KBM-7 (cell line): ENCODE results near the gene SPATA1.
"Not testable (repeated sequence)": the region's sequence is repeated elsewhere in the genome, so short reads cannot be mapped to it uniquely, and the experiment has no call there.

Source experiments
- DNase-seq: peaks from one replicate; pipeline ENCODE4 v3.0.0-alpha.2; 2015
- in situ Hi-C: fragments of 300-500 bp; cut with MboI; formaldehyde crosslinking; loops from 2 replicates; pipeline ENCODE4 v1.14.3; 2020; ENCODE audit warnings: low sequenced_read_pairs, low pct_unique_long_range_greater_than_20kb, mixed read lengths

The SPATA1 gene

GRCh38 chr1:84506729-84507453 is 705 bp downstream of the SPATA1 start:
- in situ Hi-C loops = no loop called here
- DNase-seq = no peak

DNA sequence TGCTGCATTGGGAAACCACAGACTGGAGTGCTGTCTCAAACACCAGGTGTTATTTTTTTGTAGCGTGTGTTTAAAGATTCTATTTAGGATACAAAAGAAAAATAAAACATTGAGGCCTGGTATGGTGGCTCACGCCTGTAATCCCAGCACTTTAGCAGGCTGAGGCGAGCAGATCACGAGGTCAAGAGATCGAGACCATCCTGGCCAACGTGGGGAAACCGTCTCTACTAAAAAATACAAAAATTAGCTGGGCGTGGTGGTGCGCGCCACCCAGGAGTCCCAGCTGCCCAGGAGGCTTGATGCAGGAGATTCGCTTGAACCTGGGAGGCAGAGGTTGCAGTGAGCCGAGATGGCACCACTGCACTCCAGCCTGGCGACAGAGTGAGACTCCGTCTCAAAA is 1.7 kb downstream of the SPATA1 start:
- in situ Hi-C loops, DNase-seq: not testable (repeated sequence)

GRCh38 chr1:84508510-84508909 is 2.3 kb downstream of the SPATA1 start:
- in situ Hi-C loops = no loop called here
- DNase-seq = no peak

DNA sequence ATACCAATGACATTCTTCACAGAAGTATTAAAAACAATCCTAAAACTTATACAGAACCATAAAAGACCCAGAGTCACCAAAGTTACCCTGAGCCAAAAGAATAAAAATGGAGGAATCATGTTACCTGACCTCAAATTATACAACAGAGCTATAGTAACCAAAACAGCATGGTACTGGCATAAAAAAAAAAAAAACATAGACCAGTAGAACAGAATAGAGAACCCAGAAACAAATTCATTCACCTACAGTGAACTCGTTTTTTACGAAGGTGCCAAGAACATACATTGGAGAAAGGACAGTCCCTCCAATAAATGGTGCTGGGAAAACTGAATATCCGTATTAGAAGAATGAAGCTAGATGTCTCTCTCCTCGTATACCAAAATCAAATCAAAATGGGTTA is 2.8 kb downstream of the SPATA1 start:
- in situ Hi-C loops = no loop called here
- DNase-seq = no peak

- in situ Hi-C loops = no loop called here
- no peak for DNase-seq
Measured at GRCh38 chr1:84510165-84510564, 4.0 kb downstream of the SPATA1 start.

GRCh38 chr1:84510668-84511067 is 4.5 kb downstream of the SPATA1 start:
- in situ Hi-C loops = no loop called here
- DNase-seq = no peak

GRCh38 chr1:84524590-84524989 is 18.4 kb downstream of the SPATA1 start:
- in situ Hi-C loops = no loop called here
- DNase-seq = no peak

GRCh38 chr1:84525779-84526178 is 19.6 kb downstream of the SPATA1 start:
- DNase-seq = no peak
- in situ Hi-C loops = no loop called here

DNA sequence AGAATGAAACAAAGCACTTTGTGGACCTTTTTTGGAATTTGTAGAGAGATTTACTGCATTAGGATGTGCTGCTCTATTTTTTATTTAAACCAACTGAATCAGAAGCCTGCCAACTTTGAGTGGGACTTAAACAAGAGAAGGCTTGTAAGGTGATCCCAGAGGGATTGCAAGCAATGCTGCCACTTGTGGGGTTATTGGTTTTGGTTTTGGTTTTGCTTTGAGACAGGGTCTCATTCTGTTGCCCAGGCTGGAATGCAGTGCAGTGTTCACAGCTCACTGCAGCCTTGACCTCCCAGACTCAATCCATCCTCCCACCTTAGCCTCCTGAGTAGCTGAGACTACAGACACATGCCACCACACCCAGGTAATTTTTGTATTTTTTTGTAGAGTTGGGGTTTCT is 32.4 kb downstream of the SPATA1 start:
- in situ Hi-C loops = no loop called here
- DNase-seq = no peak

DNA sequence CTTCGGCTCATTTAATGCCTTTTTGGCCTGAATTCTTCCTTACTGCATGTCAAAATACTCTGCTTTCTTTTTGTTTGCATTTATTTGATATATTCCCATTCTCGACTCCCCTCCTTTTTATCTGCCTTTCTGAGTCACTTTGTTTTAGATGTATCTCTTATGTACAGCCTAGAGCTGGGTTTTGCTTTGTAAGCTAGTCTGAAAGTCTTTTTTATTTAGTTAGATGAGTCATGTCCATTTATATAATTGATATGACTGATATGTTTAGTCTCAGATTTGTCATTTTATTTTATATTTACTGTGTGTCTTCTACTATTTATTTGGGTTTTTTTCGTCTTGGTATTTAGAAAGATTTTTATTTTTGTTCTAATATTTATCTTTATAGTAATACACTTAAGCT is 33.8 kb downstream of the SPATA1 start:
- in situ Hi-C loops = no loop called here
- no peak for DNase-seq

DNA sequence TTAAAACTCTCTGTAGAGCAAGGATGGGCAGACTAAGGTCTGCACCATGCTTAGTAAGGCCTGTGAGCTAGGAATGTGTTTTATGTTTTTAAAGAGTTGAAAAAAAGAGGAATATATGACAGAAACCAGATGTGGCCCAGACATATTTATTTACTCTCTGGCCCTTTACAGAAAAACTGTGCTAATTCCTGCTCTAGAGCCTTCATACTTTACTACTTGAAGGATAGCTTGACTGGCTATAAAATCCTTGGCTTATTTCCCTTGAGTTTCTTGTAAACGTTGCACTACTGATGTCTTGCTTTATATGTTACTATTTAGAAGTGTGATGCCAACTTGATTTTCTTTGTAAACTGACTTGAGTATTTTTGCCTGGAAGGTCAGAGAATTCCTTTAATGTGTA is 34.6 kb downstream of the SPATA1 start:
- in situ Hi-C loops = no loop called here
- no peak for DNase-seq

GRCh38 chr1:84541679-84542078 is 35.5 kb downstream of the SPATA1 start:
- in situ Hi-C loops = no loop called here
- no peak for DNase-seq

- DNase-seq = no peak
- in situ Hi-C loops = no loop called here
Measured at GRCh38 chr1:84550826-84551225, 44.6 kb downstream of the SPATA1 start.

DNA sequence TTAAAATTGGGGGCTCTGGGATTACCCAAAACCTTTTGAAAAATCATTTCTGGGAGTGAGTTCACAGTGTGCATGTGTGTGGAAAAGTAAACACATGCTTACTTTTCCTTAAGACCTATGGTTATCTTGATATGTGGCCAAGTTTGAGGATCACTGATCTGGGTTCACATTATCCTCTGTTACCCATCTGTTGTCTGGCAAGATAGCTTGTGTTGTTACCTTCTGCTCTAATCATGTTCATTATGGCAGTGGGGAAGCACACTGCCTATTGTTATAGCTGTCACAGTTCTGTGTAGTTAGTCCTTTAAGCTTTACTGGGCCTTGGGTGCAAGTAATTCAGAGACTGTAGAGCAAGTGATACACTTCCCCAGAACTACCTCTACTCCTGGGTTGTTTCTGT is 63.0 kb downstream of the SPATA1 start:
- in situ Hi-C loops = no loop called here
- no peak for DNase-seq

GRCh38 chr1:84570436-84571149 is 64.4 kb downstream of the SPATA1 start:
- in situ Hi-C loops = no loop called here
- DNase-seq = no peak

DNA sequence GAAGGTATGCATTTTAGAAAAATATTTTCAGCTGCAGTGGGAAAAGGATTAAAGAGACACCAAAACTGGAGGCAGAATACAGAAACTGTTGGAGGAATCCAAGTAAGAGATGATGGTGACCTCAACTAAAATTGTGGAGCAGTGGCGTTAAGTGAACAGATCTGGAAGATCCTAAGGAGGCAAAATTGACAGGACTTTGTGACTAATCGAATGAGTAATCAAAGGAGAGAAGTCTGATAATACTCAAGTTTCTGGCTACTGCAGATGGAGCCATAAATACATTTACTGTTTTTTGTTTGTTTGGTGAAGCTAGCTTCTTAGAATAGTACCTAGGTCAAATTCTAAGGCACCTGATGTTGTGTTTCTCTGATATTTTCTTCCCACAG is 65.0 kb downstream of the SPATA1 start:
- DNase-seq = no peak
- in situ Hi-C loops = no loop called here

DNA sequence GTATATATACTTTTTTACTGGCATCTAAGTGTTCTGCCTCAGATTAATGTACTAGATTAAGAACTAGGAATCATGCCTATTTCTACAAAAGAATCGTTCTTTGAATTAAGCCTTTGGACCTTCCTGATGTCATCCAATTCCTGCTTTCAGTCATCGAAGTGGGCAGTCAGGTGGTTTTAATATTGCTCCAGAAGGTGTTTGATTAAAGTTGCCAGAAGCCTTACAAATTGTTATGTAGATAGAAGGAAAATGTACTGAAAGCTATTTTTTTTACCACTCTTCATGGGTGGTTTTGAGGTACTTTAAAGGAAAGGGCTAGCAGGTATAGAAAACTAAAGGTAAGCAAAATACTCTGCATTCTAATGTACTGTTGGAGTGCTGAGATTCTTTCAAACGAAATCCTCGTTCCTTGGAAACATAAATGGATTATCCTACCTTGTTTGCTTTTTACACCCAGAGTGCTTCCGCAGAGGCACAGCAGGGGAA is 67.3 kb downstream of the SPATA1 start:
- in situ Hi-C loops = no loop called here
- no peak for DNase-seq

GRCh38 chr1:84573967-84574842 is 68.0 kb downstream of the SPATA1 start, which contains the start of gene CTBS:
TSS of gene CTBS (minus strand) at chr1:84574440. CDS start at chr1:84574415, 25 bp downstream.
- DNase-seq = peak; percentile 85
- in situ Hi-C loops = no loop called here

DNA sequence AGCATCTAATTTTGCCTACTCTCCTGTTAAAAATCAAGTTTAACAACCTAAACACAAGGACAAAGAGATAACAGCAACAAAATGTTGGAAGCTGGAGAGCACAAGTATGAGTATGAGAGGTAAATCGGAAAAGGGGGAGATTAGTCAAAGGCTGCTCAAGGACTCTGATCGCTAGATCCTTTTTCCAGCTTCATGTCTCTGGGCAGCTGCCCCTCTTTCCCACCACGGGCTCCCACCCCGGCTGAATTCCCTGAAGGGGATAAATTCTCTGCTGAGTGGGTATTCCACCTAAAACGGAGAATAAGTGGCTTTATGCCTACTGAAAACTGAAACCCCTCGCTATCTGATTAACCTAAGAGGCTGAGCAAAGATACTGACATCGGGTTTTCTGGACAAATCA is 68.8 kb downstream of the SPATA1 start:
- in situ Hi-C loops = no loop called here
- no peak for DNase-seq

- DNase-seq = no peak
- in situ Hi-C loops = no loop called here
Measured at GRCh38 chr1:84581648-84582047, 75.5 kb downstream of the SPATA1 start.
